Measurements from ENCODE around the gene MATN3.

DNA sequence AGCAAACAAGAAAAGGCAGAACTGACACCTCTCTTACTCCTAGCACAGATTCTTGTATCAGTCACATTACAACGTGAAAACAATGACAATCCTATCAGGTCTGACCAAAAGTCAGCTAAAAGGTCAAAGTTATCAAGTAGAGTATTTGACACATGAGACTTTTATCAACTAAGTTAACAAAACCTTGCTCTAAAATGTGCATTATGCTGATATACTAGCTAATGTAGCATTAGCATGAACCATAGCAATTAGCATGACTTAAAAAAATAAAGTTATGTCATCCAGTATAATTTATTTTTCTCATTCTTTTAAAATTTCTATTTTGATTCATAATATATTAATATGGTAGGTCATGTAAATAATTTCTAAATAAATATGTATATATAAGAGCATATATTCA lies 69.3 kb downstream of the MATN3 start:
- TF ChIP-seq NR2F2 (IDR thresholded peaks at IDR 0.05) (no peak), TAF1 (conservative IDR thresholded peaks at IDR 0.05) (no peak), RXRA (IDR thresholded peaks at IDR 0.05) (no peak), RAD21 (IDR thresholded peaks at IDR 0.05) (no peak), SP1 (IDR thresholded peaks at IDR 0.05) (no peak), FOXA2 (IDR thresholded peaks at IDR 0.05) (no peak), FOXA1 (IDR thresholded peaks at IDR 0.05) (no peak), YY1 (IDR thresholded peaks at IDR 0.05) (no peak), HNF4G (IDR thresholded peaks at IDR 0.05) (no peak), EGR1 (IDR thresholded peaks at IDR 0.05; ENCODE audit: low read depth in 2 of 2) (no peak)
- TF ChIP-seq, protein P1, sequence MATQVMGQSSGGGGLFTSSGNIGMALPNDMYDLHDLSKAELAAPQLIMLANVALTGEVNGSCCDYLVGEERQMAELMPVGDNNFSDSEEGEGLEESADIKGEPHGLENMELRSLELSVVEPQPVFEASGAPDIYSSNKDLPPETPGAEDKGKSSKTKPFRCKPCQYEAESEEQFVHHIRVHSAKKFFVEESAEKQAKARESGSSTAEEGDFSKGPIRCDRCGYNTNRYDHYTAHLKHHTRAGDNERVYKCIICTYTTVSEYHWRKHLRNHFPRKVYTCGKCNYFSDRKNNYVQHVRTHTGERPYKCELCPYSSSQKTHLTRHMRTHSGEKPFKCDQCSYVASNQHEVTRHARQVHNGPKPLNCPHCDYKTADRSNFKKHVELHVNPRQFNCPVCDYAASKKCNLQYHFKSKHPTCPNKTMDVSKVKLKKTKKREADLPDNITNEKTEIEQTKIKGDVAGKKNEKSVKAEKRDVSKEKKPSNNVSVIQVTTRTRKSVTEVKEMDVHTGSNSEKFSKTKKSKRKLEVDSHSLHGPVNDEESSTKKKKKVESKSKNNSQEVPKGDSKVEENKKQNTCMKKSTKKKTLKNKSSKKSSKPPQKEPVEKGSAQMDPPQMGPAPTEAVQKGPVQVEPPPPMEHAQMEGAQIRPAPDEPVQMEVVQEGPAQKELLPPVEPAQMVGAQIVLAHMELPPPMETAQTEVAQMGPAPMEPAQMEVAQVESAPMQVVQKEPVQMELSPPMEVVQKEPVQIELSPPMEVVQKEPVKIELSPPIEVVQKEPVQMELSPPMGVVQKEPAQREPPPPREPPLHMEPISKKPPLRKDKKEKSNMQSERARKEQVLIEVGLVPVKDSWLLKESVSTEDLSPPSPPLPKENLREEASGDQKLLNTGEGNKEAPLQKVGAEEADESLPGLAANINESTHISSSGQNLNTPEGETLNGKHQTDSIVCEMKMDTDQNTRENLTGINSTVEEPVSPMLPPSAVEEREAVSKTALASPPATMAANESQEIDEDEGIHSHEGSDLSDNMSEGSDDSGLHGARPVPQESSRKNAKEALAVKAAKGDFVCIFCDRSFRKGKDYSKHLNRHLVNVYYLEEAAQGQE (IDR thresholded peaks at IDR 0.05), result no peak
- TF ChIP-seq, protein P2, sequence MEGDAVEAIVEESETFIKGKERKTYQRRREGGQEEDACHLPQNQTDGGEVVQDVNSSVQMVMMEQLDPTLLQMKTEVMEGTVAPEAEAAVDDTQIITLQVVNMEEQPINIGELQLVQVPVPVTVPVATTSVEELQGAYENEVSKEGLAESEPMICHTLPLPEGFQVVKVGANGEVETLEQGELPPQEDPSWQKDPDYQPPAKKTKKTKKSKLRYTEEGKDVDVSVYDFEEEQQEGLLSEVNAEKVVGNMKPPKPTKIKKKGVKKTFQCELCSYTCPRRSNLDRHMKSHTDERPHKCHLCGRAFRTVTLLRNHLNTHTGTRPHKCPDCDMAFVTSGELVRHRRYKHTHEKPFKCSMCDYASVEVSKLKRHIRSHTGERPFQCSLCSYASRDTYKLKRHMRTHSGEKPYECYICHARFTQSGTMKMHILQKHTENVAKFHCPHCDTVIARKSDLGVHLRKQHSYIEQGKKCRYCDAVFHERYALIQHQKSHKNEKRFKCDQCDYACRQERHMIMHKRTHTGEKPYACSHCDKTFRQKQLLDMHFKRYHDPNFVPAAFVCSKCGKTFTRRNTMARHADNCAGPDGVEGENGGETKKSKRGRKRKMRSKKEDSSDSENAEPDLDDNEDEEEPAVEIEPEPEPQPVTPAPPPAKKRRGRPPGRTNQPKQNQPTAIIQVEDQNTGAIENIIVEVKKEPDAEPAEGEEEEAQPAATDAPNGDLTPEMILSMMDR (IDR thresholded peaks at IDR 0.05; ENCODE audit: low read depth, low read length, missing input control), result no peak
- TF ChIP-seq, protein P3, sequence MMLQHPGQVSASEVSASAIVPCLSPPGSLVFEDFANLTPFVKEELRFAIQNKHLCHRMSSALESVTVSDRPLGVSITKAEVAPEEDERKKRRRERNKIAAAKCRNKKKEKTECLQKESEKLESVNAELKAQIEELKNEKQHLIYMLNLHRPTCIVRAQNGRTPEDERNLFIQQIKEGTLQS (IDR thresholded peaks at IDR 0.05), result no peak
- TF ChIP-seq, protein P4, sequence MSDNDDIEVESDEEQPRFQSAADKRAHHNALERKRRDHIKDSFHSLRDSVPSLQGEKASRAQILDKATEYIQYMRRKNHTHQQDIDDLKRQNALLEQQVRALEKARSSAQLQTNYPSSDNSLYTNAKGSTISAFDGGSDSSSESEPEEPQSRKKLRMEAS (IDR thresholded peaks at IDR 0.05), result no peak

Measured in liver (tissue), 3 donors.